GM12878 (cell line): Measurements from ENCODE around the gene TRIP12.

Experiments used
- EP300 ChIP-seq, 2 experiments: fragments of 150-350 bp in 1 of 2; IDR thresholded peaks; 2 replicates each; pipeline ENCODE4 v1.6.1; 2011 to 2012; ENCODE audit warnings: low read depth in 2 of 2, low read length in 2 of 2, borderline replicate concordance in 1 of 2, improper control_type of control experiment in 1 of 2, inconsistent platforms in 1 of 2; ENCODE audit not compliant: control insufficient read depth in 1 of 2
- MTA2 ChIP-seq: fragments of 450-650 bp; IDR thresholded peaks from 2 replicates; pipeline ENCODE4 v1.6.1; 2016; ENCODE audit warnings: low read depth, mild to moderate bottlenecking, moderate library complexity
- TF ChIP-seq, protein P1 (sequence below), 3 experiments: IDR thresholded peaks in 2 of 3; conservative IDR thresholded peaks in 1 of 3; 2 replicates each; pipeline ENCODE4 v1.5.1; 2011; ENCODE audit warnings: low read depth in 3 of 3, low read length in 3 of 3, mild to moderate bottlenecking in 3 of 3, control low read depth in 2 of 3, moderate library complexity in 2 of 3, inconsistent platforms in 1 of 3, mixed read lengths in 1 of 3; ENCODE audit not compliant: control insufficient read depth in 2 of 3, insufficient read depth in 1 of 3; ENCODE audit errors: extremely low read depth in 1 of 3
- TF ChIP-seq, protein P2 (sequence below): IDR thresholded peaks from 2 replicates; pipeline ENCODE4 v1.6.1; 2012; ENCODE audit warnings: low read depth, low read length, improper control_type of control experiment

DNA sequence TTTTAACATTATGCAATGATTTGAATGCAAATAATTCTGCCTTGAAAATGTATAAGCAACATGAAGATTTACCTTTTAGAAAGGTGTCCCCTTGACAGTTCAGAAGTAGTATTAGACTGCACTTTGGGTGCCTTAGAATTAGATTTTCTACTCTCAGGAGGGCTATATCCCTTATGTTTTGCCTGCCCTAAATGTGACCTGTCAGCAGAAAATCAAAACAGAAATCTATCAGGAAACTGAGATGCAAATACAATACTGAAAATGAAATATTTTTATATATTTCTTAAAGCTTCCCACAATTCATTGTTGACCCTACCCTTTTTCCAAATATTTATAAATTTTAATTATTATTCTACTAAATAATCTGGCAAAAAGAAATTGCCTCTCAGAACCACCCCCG, 61.5 kb downstream of the TRIP12 start:
- TF ChIP-seq, protein P1, sequence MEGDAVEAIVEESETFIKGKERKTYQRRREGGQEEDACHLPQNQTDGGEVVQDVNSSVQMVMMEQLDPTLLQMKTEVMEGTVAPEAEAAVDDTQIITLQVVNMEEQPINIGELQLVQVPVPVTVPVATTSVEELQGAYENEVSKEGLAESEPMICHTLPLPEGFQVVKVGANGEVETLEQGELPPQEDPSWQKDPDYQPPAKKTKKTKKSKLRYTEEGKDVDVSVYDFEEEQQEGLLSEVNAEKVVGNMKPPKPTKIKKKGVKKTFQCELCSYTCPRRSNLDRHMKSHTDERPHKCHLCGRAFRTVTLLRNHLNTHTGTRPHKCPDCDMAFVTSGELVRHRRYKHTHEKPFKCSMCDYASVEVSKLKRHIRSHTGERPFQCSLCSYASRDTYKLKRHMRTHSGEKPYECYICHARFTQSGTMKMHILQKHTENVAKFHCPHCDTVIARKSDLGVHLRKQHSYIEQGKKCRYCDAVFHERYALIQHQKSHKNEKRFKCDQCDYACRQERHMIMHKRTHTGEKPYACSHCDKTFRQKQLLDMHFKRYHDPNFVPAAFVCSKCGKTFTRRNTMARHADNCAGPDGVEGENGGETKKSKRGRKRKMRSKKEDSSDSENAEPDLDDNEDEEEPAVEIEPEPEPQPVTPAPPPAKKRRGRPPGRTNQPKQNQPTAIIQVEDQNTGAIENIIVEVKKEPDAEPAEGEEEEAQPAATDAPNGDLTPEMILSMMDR (IDR thresholded peaks at IDR 0.05 in 2 of 3, conservative IDR thresholded peaks at IDR 0.05 in 1 of 3; ENCODE audit: control insufficient read depth in 2 of 3, extremely low read depth in 1 of 3, insufficient read depth in 1 of 3, low read depth in 3 of 3, low read length in 3 of 3) = no peak
- TF ChIP-seq, protein P2, sequence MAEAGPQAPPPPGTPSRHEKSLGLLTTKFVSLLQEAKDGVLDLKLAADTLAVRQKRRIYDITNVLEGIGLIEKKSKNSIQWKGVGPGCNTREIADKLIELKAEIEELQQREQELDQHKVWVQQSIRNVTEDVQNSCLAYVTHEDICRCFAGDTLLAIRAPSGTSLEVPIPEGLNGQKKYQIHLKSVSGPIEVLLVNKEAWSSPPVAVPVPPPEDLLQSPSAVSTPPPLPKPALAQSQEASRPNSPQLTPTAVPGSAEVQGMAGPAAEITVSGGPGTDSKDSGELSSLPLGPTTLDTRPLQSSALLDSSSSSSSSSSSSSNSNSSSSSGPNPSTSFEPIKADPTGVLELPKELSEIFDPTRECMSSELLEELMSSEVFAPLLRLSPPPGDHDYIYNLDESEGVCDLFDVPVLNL = no peak
- TF ChIP-seq MTA2 (no peak), EP300 (IDR thresholded peaks at IDR 0.05; ENCODE audit: borderline replicate concordance in 1 of 2, control insufficient read depth in 1 of 2, low read depth in 2 of 2, low read length in 2 of 2) (no peak)
